GM18868 (cell line): ENCODE data around the gene LCE2D.
"Not testable (repeated sequence)": the region's sequence is repeated elsewhere in the genome, so short reads cannot be mapped to it uniquely, and the experiment has no call there.

Experiments
- ATAC-seq: cut with Tn5 transposase; IDR thresholded peaks from one replicate; pipeline ENCODE4 v1.9.1; 2021; ENCODE audit warnings: mild to moderate bottlenecking, moderate library complexity; ENCODE audit not compliant: unreplicated experiment

LCE2D gene

GRCh38 chr1:152663098-152663497 is at the start of gene LCE2D:
TSS of gene LCE2D (plus strand) at chr1:152663380. CDS start at chr1:152664106, 726 bp downstream.
- no peak for ATAC-seq

- ATAC-seq: no peak
Observed at GRCh38 chr1:152613511-152613910, 49.7 kb upstream of the LCE2D start, which contains the start of gene LCE3B. TSS of gene LCE3B (plus strand) at chr1:152613811. CDS start at chr1:152613811, 0 bp downstream.

GRCh38 chr1:152621993-152622392 is 41.2 kb upstream of the LCE2D start:
- ATAC-seq: no peak

GRCh38 chr1:152622803-152623202 is 40.4 kb upstream of the LCE2D start, which contains the start of gene LCE3A:
TSS of gene LCE3A (minus strand) at chr1:152623103. CDS start at chr1:152623103, 0 bp downstream.
- ATAC-seq: no peak

- ATAC-seq: no peak
Observed at GRCh38 chr1:152623203-152623844, 39.9 kb upstream of the LCE2D start.

GRCh38 chr1:152626744-152627143 is 36.4 kb upstream of the LCE2D start:
- ATAC-seq: no peak

GRCh38 chr1:152630596-152630995 is 32.6 kb upstream of the LCE2D start:
- no peak for ATAC-seq

- ATAC-seq: no peak
Observed at GRCh38 chr1:152640351-152640750, 22.8 kb upstream of the LCE2D start.

GRCh38 chr1:152643945-152644344 is 19.2 kb upstream of the LCE2D start:
- no peak for ATAC-seq

GRCh38 chr1:152645146-152645545 is 18.0 kb upstream of the LCE2D start:
- no peak for ATAC-seq

GRCh38 chr1:152646656-152647055 is 16.5 kb upstream of the LCE2D start:
- ATAC-seq: no peak

- no peak for ATAC-seq
Observed at GRCh38 chr1:152654110-152654509, 9.1 kb upstream of the LCE2D start.

- ATAC-seq: no peak
Observed at GRCh38 chr1:152656459-152656858, 6.7 kb upstream of the LCE2D start.

GRCh38 chr1:152657677-152658076 is 5.5 kb upstream of the LCE2D start:
- ATAC-seq: no peak

GRCh38 chr1:152658649-152659048 is 4.5 kb upstream of the LCE2D start:
- ATAC-seq: no peak

- not testable (repeated sequence) for ATAC-seq
Observed at GRCh38 chr1:152666171-152666570, 3.0 kb downstream of the LCE2D start.

- ATAC-seq: no peak
Observed at GRCh38 chr1:152667648-152668047, 4.5 kb downstream of the LCE2D start.

- no peak for ATAC-seq
Observed at GRCh38 chr1:152673016-152673415, 9.8 kb downstream of the LCE2D start.

- ATAC-seq: not testable (repeated sequence)
Observed at GRCh38 chr1:152674983-152675382, 11.8 kb downstream of the LCE2D start, which contains the start of gene LCE2C. TSS of gene LCE2C (plus strand) at chr1:152675279. CDS start at chr1:152676016, 737 bp downstream.

- no peak for ATAC-seq
Observed at GRCh38 chr1:152679459-152679858, 16.3 kb downstream of the LCE2D start.

GRCh38 chr1:152681616-152682015 is 18.4 kb downstream of the LCE2D start:
- no peak for ATAC-seq

- no peak for ATAC-seq
Observed at GRCh38 chr1:152683846-152684245, 20.7 kb downstream of the LCE2D start.

- ATAC-seq: not testable (repeated sequence)
Observed at GRCh38 chr1:152685823-152686222, 22.6 kb downstream of the LCE2D start, which contains the start of gene LCE2B. TSS of gene LCE2B (plus strand) at chr1:152686123. CDS start at chr1:152686844, 721 bp downstream.
